HG03060 (cell line): Measurements from ENCODE around the gene PPP1R3F.
"Not testable (repeated sequence)": the region's sequence is repeated elsewhere in the genome, so short reads cannot be mapped to it uniquely, and the experiment has no call there.

Experiments used
- ATAC-seq: cut with Tn5 transposase; IDR thresholded peaks from one replicate; pipeline ENCODE4 v1.9.1; 2021; ENCODE audit warnings: low read depth, moderate number of reproducible peaks; ENCODE audit not compliant: unreplicated experiment

The PPP1R3F gene

DNA sequence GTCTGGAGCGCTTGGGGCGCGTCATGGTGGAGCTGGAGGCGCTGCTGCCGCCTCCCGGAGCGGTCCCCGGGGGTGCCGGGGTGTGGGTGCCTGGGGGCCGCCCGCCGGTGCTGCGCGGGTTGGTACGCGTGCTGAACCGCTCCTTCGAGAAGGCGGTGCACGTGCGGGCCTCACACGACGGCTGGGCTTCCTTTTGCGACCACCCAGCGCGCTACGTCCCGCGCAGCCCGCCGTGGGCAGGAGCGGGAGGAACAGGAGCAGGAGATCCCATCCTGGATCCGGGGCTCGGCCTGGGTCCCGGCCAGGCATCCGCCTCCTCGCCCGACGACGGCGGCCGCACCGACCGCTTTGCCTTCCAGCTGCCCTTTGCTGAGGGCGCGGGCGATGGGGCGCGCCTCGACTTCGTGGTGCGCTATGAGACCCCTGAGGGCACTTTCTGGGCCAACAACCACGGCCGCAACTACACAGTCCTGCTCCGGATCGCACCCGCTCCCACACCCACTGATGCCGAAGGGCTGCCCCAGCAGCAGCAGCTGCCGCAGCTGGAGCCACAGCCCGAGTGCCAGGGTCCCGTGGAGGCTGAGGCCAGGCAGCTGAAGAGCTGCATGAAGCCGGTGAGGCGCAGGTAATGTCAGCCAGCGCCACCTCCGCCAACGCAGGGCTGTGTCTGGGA lies 792 bp downstream of the PPP1R3F start:
- ATAC-seq = no peak

DNA sequence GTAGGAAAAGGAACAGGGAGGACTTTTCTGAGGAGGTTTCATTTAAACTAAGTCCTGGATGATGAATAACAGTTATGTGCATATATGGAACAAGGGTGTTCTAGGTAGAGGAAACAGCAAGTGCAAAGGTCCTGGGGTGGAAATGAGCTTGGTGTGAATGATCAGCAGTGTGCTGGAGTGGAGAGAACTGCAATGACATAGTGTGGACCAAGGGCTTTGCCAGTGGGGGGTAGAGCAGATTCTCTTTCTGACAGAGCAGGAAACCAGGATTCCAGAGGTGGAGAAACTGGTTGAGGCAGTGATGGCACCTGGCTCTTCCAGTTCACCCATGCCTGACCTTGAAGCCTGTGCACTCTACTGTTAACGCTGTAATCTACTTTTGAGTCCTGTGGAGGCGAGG lies 1.7 kb downstream of the PPP1R3F start:
- ATAC-seq = no peak

DNA sequence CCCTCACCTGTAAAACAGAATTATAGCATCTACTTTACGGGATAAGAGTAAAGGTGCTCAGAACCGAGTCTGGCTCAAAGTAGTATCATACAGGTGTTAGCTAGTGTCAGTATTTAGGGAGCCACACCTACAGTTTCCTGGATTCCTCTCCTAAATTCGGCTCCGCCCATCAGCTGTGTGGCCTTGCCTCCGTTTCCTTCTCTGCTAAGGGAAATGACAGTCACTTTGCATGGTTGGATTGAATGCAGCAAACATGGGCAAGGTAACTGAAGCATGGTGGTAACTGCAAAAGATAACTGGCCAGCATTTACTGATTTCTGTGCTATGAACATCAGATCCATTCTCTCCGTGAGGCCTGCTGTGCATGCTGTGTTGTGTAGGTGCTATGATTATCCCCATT lies 2.8 kb downstream of the PPP1R3F start:
- no peak for ATAC-seq

DNA sequence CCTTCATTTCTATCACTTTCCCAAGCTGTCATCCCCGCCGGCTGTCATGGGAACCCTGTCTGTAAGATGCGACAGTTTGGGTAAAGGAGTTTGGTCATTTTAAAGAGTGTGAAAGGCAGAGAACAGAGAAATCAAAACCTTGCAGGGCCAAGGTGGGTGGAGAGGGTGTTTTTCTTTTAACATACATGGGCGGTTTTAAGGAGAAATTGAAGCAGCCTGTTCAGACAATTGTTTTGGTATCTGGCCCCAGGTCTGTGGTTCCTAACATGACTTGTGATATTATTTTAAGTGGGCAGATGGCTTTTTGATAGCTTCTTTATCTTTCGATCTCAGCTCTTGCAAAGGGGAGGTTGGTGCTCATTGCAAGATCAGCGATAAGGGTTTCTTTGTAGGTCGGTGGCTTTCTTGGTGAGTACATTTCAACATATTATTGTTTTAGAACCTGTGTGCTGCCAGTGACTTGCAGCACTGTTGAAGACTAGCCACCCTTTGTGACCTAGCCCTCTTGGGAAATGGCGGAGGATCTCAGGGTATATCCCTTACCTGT lies 3.7 kb downstream of the PPP1R3F start:
- no peak for ATAC-seq

DNA sequence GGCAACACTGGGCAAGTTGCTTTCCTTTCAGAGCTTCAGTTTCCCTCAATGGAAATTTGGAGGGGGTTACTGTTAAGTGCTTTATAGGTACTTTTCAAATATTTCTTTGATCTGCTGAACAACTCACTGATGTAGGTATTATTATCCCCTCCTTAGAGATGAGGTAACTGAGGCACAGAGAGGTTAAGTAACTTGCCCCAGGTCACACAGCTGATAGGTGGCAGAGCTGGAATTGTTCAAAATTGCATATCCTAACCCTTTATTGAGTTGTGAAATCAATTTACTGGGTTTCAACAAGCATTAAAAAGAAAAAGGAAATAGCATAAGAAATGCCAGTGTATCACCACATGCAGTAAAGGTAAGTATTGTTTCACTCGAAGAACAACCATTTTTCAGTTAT lies 6.6 kb downstream of the PPP1R3F start:
- ATAC-seq = no peak

DNA sequence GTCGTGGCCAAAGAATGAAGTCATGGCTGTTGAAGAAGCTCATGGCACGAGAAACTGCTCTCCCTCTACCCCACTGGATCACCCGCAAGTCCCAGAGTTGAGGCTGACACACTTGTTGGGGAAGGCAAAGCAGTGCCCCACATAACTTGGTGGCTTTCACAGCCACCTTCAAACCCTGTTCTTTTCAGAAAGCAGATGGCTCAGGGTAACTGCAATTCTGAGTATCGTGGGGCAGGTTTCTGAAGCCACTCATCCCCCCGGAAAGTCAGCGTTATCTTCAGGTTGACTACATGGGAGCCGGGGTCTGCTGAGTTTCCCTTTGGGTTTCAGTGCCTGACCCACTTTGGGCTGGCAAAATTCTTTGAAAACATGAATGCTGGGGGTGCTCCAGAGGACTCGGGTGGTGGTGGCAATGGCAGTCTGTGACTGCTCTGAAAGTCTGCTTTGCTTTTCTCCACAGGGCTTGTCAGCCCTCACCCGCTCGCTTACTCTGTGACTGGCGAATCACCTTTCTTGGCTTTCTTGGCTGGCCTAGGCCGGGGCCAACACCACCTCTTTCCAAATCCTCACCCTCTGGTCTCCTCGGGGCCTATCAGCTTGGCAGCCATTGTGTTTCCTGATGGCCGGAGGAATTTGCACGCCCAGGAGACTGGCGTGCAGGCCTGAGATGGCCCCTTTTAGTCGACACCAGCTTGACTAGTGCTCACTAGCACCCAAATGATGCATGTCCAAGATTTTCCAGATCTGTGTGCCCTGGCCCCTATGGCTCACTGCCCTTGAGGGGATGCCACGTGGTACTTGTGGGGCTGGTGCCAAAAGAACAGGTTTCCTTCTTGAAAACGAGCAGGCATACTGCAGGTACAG lies 7.3 kb downstream of the PPP1R3F start:
- no peak for ATAC-seq

DNA sequence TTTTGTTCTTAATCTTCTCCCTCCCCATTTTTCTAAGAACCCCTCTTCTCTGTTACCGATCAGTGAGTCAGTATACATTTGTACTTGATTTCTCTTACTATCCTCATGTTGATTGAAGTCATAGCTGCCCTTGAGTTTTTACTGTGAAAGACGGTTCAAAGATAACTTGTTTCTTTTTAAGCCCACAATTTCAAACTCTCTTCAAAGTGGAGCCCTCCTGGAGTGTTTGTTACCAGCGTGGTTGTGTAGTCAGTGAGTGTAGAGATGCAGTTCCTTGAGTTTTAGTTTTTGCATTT lies 7.9 kb downstream of the PPP1R3F start:
- no peak for ATAC-seq

DNA sequence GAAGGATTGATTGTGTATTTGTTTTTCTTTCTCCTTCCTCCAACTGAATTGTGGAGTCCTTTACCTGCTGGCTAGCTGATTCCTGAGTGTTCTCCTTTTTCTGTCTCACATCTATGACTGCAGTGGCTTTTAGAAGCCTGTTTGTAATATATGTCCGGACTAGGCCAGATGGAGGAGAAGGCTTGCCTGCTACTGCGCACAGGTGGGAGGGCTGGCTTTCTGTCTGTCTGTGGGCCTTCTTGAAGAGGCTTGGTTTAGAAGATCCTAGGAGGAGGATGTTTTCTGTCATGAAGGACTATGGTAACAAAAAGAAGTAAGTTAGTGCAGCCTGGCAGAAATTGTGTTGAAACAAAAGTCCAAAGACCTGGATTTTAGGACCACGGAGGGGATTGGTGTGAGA lies 8.5 kb downstream of the PPP1R3F start:
- no peak for ATAC-seq

DNA sequence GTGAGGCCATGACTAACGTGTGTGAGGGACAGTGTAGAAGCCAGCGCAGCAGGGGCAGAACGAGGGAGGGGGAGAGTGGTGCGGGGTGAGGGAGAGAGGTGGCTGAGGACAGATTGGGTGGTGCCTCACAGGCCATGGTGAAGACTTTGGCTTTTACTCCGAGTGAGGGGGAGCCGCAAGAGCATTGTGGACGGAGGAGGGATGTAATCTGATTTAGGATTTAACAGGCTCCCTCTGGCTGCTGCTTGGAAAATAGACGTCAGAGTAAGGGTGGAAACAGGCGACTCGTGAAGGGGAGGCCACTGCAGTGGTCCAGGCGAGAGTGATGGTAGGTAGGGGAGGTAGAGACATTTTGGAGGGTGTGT lies 13.0 kb downstream of the PPP1R3F start:
- ATAC-seq = no peak

DNA sequence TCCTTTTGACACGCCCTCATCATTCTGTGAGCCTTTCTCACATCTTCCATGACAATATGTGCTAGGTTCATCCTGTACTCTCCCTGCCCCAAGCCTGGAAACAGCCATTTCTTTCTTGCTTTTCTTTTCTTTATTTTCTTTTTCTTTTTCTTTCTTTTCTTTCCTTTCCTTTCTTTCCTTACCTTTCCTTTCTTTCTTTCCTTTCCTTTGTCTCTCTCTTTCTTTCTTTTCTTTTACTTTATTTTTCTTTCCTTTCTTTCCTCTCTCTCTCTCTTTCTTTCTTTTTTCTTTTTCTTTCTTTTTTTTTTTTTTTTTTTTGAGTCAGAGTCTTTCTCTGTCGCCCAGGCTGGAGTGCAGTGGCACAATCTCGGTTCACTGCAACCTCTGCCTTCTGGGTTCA lies 14.6 kb downstream of the PPP1R3F start:
- ATAC-seq = no peak

DNA sequence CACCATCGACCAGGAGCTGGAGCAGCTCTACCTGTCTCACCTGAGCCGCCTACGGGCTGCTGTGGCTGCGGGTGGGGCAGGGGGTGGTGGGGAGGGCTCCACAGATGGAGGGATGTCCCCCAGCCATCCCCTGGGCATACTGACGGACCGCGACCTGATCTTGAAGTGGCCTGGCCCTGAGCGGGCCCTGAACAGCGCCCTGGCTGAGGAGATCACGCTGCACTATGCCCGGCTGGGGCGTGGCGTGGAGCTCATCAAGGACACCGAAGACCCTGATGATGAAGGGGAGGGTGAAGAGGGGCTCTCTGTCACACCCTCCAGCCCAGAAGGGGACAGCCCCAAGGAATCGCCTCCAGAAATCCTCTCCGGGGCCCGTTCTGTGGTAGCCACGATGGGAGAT lies 16.5 kb downstream of the PPP1R3F start:
- no peak for ATAC-seq

DNA sequence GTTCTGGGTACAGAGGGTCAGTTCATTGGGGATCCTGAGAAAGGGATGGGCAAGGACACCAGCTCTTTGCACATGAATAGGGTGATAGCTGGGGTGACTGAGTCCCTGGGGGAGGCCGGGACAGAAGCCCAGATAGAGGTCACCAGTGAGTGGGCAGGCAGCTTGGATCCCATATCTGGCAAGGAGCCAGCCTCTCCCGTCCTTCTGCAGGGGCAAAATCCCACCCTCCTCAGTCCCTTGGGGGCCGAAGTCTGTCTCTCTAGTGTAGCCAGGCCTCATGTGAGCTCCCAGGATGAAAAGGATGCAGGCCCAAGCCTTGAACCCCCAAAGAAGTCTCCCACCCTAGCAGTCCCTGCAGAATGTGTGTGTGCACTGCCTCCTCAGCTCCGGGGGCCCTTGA lies 17.0 kb downstream of the PPP1R3F start:
- no peak for ATAC-seq

DNA sequence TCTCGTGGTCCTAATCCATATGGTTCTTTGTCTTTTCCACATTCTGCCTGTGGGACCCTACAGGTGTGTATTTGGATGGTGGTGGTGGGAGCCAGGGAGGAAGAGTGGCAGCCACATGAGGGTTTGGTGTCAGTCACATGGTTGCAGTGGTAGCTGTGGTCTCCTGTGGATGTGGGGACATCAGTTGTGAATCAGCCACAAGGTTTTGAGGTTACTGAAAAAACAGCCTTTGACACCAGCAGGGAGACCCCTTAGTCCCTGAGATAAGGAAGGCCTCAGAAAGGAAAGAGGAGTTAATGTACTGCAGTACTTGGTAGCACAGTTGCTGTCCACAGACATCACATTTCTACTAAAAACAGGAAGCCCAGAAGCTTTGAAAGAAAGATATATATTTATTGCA lies 18.1 kb downstream of the PPP1R3F start:
- ATAC-seq = no peak

DNA sequence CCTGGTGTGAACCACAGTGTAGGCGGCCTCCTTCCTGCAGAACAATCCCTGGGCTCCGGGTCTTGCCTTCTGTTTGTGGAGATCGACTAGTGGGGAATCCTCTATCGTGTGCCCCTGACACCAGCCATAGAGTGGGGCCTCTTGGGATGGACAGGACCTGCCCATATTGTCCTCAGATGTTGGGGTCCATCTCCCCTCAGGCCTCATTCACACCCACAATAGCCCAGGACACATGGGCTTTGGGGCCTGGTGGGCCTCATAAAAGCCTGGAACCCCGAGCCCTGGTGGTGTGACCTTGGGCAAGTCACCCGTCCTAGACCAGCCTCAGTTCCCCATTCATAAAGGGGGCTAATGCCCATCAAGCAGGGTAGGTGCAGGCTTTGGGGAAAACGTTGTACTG lies 20.6 kb downstream of the PPP1R3F start:
- ATAC-seq = no peak

DNA sequence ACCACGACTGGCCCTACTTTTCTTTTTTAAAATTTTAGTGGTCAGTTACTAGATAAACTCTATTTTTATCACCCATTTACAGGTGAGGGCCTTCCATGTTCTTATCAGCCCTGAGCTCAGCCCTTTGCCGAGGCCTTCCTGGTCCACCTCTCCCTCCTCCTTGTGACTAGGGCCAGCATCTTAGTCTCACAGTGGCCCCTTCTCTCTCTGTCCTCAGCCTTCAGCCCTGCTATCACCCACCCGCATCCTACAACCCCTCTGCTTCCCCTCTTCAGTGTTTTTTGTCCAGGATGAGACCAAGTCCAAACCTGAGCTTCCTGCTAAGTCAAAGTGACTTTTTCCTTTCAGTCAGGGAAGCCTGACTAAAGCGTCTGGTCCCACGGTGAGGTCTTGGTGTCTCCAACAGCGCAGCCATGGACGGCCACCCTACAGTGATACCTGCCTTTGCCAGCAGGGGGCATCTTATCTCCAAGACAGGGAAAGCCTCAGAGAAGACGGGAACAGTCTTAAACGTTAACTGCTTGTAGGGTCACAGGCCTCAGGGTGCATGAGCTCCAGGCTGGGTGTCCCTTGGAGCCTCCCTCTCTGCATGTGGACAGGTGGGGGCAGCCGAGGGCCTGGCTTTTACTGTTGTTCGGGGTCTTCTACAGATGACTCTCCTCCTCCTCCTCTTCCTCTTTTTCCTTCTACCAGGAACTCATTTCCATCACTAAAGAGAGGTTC lies 22.2 kb downstream of the PPP1R3F start:
- no peak for ATAC-seq

DNA sequence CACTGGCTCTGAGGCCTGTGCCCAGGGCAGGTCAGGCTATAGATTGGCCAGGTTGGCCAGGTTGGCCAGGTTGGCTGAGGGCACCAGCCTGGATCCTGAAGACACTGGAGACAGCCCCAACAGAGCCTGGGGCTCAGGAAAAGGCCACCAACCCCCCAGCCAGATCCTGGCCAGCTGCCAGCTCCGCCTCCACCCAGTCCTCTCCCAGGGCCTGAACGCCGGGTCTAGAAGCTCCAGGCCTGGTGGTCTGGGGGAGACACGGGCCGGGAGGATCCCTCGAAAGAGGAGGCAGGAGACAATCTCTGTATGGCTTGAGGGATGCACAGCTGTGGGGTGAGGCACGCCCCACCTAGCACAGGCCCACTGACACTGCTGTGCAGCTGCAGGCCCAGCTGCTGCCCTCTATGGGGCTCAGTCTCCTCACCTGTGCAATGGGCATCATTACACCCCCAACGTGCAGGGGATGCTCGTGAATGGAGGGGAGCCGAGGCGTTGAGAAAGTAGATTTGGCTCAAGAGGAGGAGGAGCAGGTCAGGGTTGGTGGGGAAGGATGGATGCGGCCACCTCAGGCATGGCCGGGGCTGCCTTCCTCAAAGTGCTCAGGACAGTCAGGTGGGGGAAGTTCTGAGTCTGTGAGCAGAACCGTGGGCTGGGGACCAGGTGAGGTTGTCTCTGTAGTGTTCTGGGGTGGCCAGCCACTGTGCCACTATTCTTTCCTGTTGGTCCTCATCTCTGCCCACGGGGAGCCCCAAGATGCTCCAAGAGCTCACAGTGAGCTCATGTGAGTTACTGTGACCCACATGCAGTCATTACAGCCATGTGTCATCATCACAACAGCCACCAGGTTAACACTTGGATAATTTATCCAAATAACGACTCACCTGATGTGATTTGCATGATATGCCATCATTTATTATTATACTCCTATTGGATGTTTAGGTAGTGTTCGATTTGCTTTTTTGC lies 23.1 kb downstream of the PPP1R3F start:
- ATAC-seq = no peak

DNA sequence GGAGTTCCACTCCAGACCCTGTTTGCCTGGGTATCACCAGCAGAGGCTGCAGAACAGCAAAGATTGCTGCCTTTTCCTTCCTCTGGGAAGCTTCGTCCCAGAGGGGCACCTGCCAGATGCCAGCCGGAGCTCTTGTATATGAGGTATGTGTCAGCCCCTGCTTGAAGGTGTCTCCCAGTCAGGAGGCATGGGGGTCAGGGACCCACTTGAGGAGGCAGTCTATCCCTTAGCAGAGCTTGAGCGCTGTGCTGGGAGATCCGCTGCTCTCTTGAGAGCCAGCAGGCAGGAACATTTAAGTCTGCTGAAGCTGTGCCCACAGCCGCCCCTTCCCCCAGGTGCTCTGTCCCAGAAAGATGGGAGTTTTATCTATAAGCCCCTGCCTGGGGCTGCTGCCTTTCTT lies 29.7 kb downstream of the PPP1R3F start:
- ATAC-seq = not testable (repeated sequence)

DNA sequence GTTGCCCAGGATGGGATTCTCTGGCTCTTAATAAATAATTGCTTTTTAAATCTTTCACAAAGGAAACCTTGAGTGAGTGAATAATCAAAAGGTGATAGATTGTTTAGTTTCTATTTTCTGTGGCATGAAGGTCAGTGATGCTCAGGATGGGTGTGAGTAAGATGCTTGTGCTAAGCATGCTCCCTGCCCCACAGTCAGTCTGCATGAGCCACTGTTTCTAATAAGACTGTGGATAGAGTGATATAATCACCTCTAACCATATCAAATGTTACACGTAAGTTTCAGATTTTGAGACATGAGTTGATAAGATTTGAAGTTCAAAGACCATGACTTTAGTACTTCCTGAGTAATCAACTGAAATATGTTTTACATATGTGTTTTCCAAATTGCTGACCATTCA lies 31.1 kb downstream of the PPP1R3F start:
- no peak for ATAC-seq

DNA sequence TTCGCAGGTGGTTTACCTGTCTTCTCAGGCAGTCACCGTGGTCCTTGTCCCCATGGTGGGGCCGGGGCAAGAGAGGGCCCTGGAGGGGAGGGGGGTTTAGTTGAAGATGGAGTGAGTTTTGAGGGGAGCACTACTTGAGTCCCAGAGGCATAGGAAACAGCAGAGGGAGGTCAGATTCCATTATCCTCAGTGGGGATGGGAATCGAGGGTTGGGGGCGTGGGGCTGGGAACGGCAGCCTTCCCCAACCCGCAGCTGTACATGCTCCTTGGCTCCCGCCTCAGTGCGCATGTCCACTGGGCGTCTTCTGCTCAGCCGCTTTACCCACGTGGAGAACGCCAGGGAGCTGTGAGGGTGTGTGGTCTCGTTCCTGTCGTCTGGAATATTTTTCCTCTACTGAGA lies 33.8 kb downstream of the PPP1R3F start, which contains the start of gene GAGE10:
TSS of gene GAGE10 (plus strand) at position 301 of the 400 bp plus-strand sequence. CDS start 1,214 bp downstream, outside the sequence.
- ATAC-seq = no peak

DNA sequence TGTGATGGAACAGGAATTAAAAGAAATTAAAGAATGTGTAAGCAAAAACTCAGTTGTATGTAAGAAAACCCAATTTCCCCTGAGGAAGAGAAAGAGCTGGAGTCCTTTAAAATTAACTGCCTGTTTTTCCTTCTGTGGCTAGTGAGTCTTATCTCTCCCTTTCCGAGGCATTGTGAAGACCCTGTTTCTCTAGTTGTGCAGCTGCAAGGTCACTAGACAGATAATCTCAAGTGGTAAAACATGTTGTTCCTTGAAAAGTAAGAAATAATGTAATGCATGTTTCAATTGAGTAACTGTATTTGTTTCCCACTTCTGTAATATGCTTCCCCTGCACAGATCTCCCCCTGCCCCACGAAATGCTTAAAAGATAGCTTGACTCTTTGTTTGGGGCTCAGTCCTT lies 38.2 kb downstream of the PPP1R3F start:
- ATAC-seq = not testable (repeated sequence)
